Transverse colon (tissue), 4 donors: ENCODE data around the gene CBLB. TPM values are rescaled to one million over a fixed set of nuclear protein-coding genes. Genes with fewer than 3 reads are reported as not detected.
A peak's percentile ranks its signal among the peaks of the same experiment; 100 is the strongest.

Source experiments
- DNase-seq: peaks from one replicate; pipeline ENCODE4 v3.0.0-alpha.2; 2019
- H3K27ac ChIP-seq, 4 donors: fragments of 200-600 bp; sonication (generic); 2 replicates each; pipeline ENCODE4 v1.5.1; 2016 to 2018; ENCODE audit warnings: inconsistent platforms in 4 of 4
- H3K27me3 ChIP-seq: fragments of 200-600 bp; sonication (generic); 2 replicates; pipeline ENCODE4 v1.5.1; 2017; ENCODE audit warnings: inconsistent platforms
- H3K36me3 ChIP-seq, 4 donors: fragments of 200-600 bp; sonication (generic); 2 replicates each; pipeline ENCODE4 v1.5.1; 2017 to 2019; ENCODE audit warnings: inconsistent platforms in 4 of 4
- H3K4me1 ChIP-seq, 4 donors: fragments of 200-600 bp; sonication (generic); 2 replicates each; pipeline ENCODE4 v1.5.1; 2017 to 2020; ENCODE audit warnings: inconsistent platforms in 4 of 4
- H3K4me3 ChIP-seq, 4 donors: fragments of 200-600 bp; sonication (generic); 1 replicate in 1 of 4; 2 replicates in 3 of 4; pipeline versions ENCODE4 v1.5.1 to v1.6.1; 2017 to 2019; ENCODE audit warnings: inconsistent platforms in 4 of 4
- H3K9me3 ChIP-seq, 2 donors: fragments of 200-600 bp; sonication (generic); 2 replicates each; pipeline ENCODE4 v1.5.1; 2017 to 2019; ENCODE audit warnings: inconsistent platforms in 2 of 2
- CTCF ChIP-seq, 5 experiments: fragments of 200-600 bp in 3 of 5; fragments of 450-650 bp in 2 of 5; sonication (generic) in 3 of 5; IDR thresholded peaks; 1 replicate in 2 of 5; 2 replicates in 3 of 5; pipeline ENCODE4 v1.5.1; 2016 to 2017; ENCODE audit warnings: antibody characterized with exemption in 5 of 5, inconsistent platforms in 3 of 5, mild to moderate bottlenecking in 2 of 5, moderate library complexity in 1 of 5
- EP300 ChIP-seq: sonication (generic); formaldehyde crosslinking; IDR thresholded peaks from one replicate; pipeline ENCODE4 v1.6.1; 2017; ENCODE audit warnings: antibody characterized with exemption, low read depth
- POLR2A ChIP-seq: fragments of 450-650 bp; IDR thresholded peaks from one replicate; pipeline ENCODE4 v1.6.1; 2016; ENCODE audit warnings: antibody characterized with exemption, mild to moderate bottlenecking, moderate library complexity
- POLR2AphosphoS5 ChIP-seq, 3 donors: sonication (generic); formaldehyde crosslinking; IDR thresholded peaks; one replicate each; pipeline ENCODE4 v1.6.1; 2016; ENCODE audit warnings: antibody characterized with exemption in 3 of 3
- WGBS, 2 donors: methylation state at CpG; one replicate each; pipeline ENCODE4 v1.1.5; 2018; ENCODE audit warnings: low coverage in 1 of 2; 5-methylcytosine and 5-hydroxymethylcytosine counted together
- in situ Hi-C, 4 donors: fragments of 200-750 bp; cut with MboI; loops; one replicate each; pipeline versions ENCODE4 v1.15.0 to v1.15.1; 2017; ENCODE audit warnings: low sequenced_read_pairs in 3 of 4, low pct_ligation_motif_present in 1 of 4, low pct_unique_long_range_greater_than_20kb in 1 of 4
- intact Hi-C: fragments of 100-400 bp; cut with DNase I; formaldehyde crosslinking; loops from one replicate; pipeline ENCODE4 v1.15.1; 2023; ENCODE audit warnings: low total_unique reads
- total RNA-seq, 4 donors: library from RNA; depleted of rRNA; stranded (reverse); fragments of >200 nt; gene quantifications; one replicate each; pipeline ENCODE4 v1.1.0, GENCODE V29; 2016

The CBLB gene
- total RNA-seq, 4 donors from 2014 or later = 25.1 to 76.2 (median 63.6) TPM

- no peaks in the 10 kb centered on the region for H3K9me3 ChIP-seq
- WGBS, 2 donors = 34 to 53% methylated on average over 2 of the region's 2 CpGs
- H3K27me3 ChIP-seq = no peaks in the 10 kb centered on the region
- in situ Hi-C loops (no loop called here), intact Hi-C loops (no loop called here)
- H3K4me1 ChIP-seq = peaks cover 7 to 48% (median 10%) of the 10 kb centered on the region in 4 donors
- TF ChIP-seq CTCF (IDR thresholded peaks at IDR 0.05) (no peak), EP300 (no peak), POLR2AphosphoS5 (IDR thresholded peaks at IDR 0.05) (no peak), POLR2A (no peak)
- H3K36me3 ChIP-seq = no peaks in the 10 kb centered on the region
- H3K27ac ChIP-seq = peak overlapping the region in 1 of 4 donors; percentile 32
- H3K4me3 ChIP-seq = no peak overlapping the region
- DNase-seq = no peak
Observed at GRCh38 chr3:105828703-105829102, 40.1 kb downstream of the CBLB start.

GRCh38 chr3:105827959-105828358, 40.9 kb downstream of the CBLB start:
- Histone ChIP-seq H3K4me3 (no peak overlapping the region), H3K27me3 (no peaks in the 10 kb centered on the region), H3K36me3 (no peaks in the 10 kb centered on the region), H3K9me3 (no peaks in the 10 kb centered on the region), H3K27ac (peak overlapping the region in 2 of 4 donors; percentile 0 to 32), H3K4me1 (peaks cover 12 to 51% (median 17%) of the 10 kb centered on the region in 4 donors)
- peak; percentile 26 for DNase-seq
- TF ChIP-seq CTCF (IDR thresholded peaks at IDR 0.05) (no peak), POLR2A (no peak), POLR2AphosphoS5 (IDR thresholded peaks at IDR 0.05) (no peak), EP300 (no peak)
- 71 to 72% methylated on average over 1 to 2 of the region's 2 CpGs for WGBS, 2 donors
- intact Hi-C loops (no loop called here), in situ Hi-C loops (no loop called here)

GRCh38 chr3:105826778-105827634, 41.8 kb downstream of the CBLB start:
- TF ChIP-seq EP300 (no peak), CTCF (IDR thresholded peaks at IDR 0.05) (no peak), POLR2A (no peak), POLR2AphosphoS5 (IDR thresholded peaks at IDR 0.05) (no peak)
- no peaks in the 10 kb centered on the region for H3K9me3 ChIP-seq
- no peaks in the 10 kb centered on the region for H3K27me3 ChIP-seq
- 82 to 93% methylated on average over 4 to 6 of the region's 6 CpGs for WGBS, 2 donors
- in situ Hi-C loops = no loop called here
- intact Hi-C loops = no loop called here
- peak overlapping the region in 2 of 4 donors; percentile 0 to 19 for H3K27ac ChIP-seq
- H3K36me3 ChIP-seq = no peaks in the 10 kb centered on the region
- H3K4me1 ChIP-seq = peaks cover 16 to 57% (median 26%) of the 10 kb centered on the region in 4 donors
- H3K4me3 ChIP-seq = no peak overlapping the region
- DNase-seq = no peak

GRCh38 chr3:105824129-105824528, 44.7 kb downstream of the CBLB start:
- no peak for DNase-seq
- no peaks in the 10 kb centered on the region for H3K27me3 ChIP-seq
- in situ Hi-C loops (no loop called here), intact Hi-C loops (no loop called here)
- peaks cover 16 to 61% (median 32%) of the 10 kb centered on the region in 4 donors for H3K4me1 ChIP-seq
- TF ChIP-seq POLR2AphosphoS5 (IDR thresholded peaks at IDR 0.05) (no peak), POLR2A (no peak)
- H3K36me3 ChIP-seq = no peaks in the 10 kb centered on the region
- peak overlapping the region; percentile 47 to 71 (median 64) for H3K27ac ChIP-seq
- 60 to 61% methylated on average over 2 of the region's 2 CpGs for WGBS, 2 donors
- H3K4me3 ChIP-seq = no peak overlapping the region
- no peaks in the 10 kb centered on the region for H3K9me3 ChIP-seq
